WERI-Rb-1 (cell line): ENCODE data around the gene RRM2.

Experiments
- DNase-seq: peaks from one replicate; pipeline ENCODE4 v3.0.0-alpha.2; 2020
- H3K27ac ChIP-seq: fragments of 250-450 bp; sonication (Bioruptor Pico); 2 replicates; pipeline ENCODE4 v1.5.1; 2020; ENCODE audit warnings: mild to moderate bottlenecking, moderate library complexity
- H3K27me3 ChIP-seq: fragments of 250-450 bp; sonication (Bioruptor Pico); 2 replicates; pipeline ENCODE4 v1.5.1; 2021; ENCODE audit warnings: mild to moderate bottlenecking, low read depth, moderate library complexity; ENCODE audit not compliant: insufficient read depth, severe bottlenecking
- H3K36me3 ChIP-seq: fragments of 250-450 bp; sonication (Bioruptor Pico); 2 replicates; pipeline ENCODE4 v1.5.1; 2020; ENCODE audit warnings: mild to moderate bottlenecking, moderate library complexity
- H3K4me3 ChIP-seq: 2 replicates; pipeline ENCODE4 v1.5.1; 2011; ENCODE audit warnings: low read depth, mild to moderate bottlenecking, control low read depth, low read length
- H3K9me3 ChIP-seq: fragments of 250-450 bp; sonication (Bioruptor Pico); 2 replicates; pipeline ENCODE4 v1.5.1; 2021; ENCODE audit warnings: mild to moderate bottlenecking, moderate library complexity; ENCODE audit not compliant: severe bottlenecking
- TF ChIP-seq, protein P1 (sequence below): IDR thresholded peaks from 2 replicates; pipeline ENCODE4 v1.5.1; 2011; ENCODE audit warnings: low read depth, mild to moderate bottlenecking, control low read depth, inconsistent platforms, low read length

RRM2 gene

DNA sequence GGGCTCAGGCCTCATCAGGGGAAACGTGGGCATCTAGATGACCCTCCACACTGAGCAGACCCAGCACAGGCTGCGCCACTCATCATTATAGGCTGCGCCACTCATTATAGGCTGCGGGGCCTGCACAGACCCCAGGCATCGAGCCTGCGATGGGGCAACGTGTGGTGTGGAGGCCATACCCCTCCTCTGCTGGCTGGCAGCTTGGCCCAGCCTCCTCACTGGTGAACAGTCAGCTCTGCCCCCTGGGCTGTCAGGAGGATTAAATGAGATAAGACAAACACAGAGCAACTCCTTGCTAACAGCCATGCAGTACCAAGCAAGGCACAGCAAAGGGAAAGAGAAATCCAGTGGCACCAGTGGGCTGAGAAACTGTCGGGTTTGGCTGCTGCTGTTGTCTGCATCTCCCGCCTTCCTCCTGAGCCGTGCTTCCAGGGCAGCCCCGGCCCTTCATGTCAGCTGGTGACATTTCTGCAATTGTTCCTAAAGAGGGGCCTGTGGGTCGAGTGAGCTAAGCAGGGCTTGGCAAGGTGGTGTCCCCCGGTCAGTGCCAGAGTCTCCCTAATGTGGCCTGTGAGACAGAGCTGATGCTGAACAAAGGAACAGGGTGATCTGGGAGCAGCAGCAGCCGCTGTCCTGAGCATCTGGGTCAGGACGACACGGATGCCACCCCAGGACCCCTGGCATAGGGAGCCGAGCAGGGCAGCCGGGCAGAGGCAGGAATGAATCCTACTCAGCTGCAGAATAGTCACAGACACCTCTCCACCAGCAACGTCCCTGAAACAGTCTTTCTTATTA is 48.7 kb downstream of the RRM2 start:
- no peak for DNase-seq
- TF ChIP-seq, protein P1, sequence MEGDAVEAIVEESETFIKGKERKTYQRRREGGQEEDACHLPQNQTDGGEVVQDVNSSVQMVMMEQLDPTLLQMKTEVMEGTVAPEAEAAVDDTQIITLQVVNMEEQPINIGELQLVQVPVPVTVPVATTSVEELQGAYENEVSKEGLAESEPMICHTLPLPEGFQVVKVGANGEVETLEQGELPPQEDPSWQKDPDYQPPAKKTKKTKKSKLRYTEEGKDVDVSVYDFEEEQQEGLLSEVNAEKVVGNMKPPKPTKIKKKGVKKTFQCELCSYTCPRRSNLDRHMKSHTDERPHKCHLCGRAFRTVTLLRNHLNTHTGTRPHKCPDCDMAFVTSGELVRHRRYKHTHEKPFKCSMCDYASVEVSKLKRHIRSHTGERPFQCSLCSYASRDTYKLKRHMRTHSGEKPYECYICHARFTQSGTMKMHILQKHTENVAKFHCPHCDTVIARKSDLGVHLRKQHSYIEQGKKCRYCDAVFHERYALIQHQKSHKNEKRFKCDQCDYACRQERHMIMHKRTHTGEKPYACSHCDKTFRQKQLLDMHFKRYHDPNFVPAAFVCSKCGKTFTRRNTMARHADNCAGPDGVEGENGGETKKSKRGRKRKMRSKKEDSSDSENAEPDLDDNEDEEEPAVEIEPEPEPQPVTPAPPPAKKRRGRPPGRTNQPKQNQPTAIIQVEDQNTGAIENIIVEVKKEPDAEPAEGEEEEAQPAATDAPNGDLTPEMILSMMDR, result no peak
- H3K9me3 ChIP-seq, result no peaks in the 10 kb centered on the region
- H3K27ac ChIP-seq, result no peak overlapping the region
- H3K4me3 ChIP-seq, result no peak overlapping the region
- H3K36me3 ChIP-seq, result peaks cover 22% of the 10 kb centered on the region
- no peaks in the 10 kb centered on the region for H3K27me3 ChIP-seq

DNA sequence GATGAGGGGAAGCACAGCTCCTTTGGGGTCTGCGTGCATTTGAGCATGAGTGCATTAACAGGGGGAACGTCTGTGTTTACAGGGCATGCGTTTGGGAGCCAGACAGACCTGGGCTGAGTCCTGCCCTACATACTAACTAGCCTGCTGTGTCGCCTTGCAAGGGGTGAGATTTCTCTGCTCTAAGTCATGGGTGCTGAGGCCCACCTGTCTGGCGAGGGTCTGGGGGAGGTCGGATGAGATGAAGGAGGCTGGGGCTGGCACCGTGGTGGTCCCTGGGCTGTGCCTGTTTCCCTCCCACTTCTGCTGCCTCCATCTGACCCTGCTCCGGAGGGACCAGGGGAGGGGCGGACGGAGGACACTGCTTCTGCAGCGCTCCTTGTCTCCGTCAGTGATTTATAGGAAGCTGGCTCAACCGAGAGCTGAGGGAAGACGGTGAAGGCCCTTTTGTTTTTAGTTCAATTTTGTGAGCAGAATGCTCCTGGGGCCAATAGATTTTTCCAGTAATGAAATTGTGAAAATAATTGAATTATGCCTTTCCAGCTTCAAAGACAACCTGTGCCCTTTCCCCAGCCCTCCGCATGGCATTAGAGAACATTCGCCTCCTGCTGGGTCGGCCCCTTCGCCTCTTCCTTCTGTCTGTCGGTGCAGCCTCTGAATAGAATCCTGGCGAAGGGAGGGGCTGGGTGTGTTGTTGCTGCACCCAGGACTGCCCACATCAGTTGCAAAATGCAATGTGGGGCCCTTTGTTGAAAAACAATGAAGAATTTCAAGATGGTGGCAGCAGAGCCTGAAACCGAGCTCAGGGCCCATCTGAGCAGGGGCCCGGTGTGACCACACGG is 49.7 kb downstream of the RRM2 start:
- Histone ChIP-seq H3K27me3 (no peaks in the 10 kb centered on the region), H3K4me3 (no peak overlapping the region), H3K36me3 (peaks cover 23% of the 10 kb centered on the region), H3K27ac (no peak overlapping the region), H3K9me3 (no peaks in the 10 kb centered on the region)
- no peak for DNase-seq
- TF ChIP-seq, protein P1, result no peak

DNA sequence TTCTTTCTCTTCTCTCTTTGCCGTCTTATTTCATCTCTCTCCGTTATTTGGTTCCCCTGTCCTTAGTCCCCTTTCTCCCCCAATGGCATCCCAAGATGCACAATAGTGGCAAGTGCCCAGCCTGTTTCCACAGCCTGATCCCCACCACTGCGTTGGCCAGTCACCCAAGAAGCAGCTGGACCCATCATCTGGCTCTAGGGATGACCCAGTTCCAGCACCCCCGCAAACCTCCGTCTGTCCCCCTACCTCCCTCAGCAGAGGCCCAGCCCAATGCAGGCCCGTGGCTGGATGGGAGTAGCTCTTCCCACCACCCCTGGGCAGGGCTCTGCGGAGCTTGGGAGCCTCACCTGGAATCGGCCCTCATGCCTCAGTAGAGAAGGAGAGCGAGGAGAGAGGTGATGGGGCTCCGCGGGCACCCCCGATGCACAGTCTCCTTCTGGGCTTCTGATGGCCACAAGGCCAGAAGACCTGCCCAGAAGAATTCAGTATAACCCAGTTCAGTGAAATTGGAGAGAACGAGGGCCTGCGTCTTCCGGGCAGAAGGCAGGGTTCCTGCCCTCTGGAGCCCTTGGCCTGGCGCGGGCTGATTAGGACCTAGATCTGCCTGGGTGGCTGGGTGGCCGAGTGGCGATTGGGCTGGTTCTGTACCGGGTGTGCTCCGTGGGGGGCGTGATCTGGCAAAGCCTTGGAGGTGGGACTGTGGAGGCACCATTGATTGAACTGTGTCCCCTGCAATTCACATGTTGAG is 50.9 kb downstream of the RRM2 start:
- TF ChIP-seq, protein P1, result no peak
- Histone ChIP-seq H3K27ac (no peak overlapping the region), H3K27me3 (no peaks in the 10 kb centered on the region), H3K4me3 (no peak overlapping the region), H3K9me3 (no peaks in the 10 kb centered on the region), H3K36me3 (peaks cover 26% of the 10 kb centered on the region)
- DNase-seq, result no peak

DNA sequence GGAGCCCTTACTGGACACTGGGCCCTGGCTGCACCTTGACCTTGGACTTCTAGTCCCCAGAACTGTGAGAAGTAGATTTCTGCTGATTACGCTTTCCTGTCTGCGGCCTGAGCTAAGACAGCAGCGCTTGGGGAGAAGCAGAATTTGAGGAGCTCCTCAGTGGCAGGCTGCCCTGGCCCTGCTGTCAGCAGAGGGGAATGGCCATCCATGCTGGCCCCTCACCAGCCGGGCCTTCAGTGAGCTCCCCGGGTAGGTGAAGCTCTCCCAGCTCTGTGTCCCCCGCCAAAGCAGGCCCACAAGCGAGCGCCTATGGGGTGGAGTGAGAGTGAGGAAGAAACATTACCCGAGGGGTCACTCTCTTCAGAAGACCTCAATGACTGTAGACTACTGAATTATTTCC is 51.6 kb downstream of the RRM2 start:
- Histone ChIP-seq H3K9me3 (no peaks in the 10 kb centered on the region), H3K27me3 (no peaks in the 10 kb centered on the region), H3K4me3 (no peak overlapping the region), H3K27ac (no peak overlapping the region), H3K36me3 (peaks cover 33% of the 10 kb centered on the region)
- DNase-seq, result no peak
- TF ChIP-seq, protein P1, result no peak

DNA sequence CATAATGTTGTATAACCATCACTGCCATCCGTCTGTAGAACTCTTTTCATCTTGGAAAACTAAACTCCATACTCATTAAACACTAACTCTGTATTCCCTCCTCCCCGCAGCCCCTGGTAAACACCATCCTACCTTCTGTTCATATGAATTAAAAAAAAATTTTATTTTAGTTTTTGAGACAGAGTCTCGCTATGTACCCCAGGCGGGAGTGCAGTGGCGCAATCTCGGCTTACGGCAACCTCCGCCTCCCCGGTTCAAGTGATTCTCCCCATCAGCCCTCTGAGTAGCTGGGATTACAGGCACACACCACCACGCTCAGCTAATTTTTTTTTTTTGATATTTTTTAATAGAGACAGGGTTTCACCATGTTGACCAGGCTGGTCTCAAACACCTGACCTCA is 52.9 kb downstream of the RRM2 start:
- Histone ChIP-seq H3K4me3 (no peak overlapping the region), H3K9me3 (no peaks in the 10 kb centered on the region), H3K27me3 (no peaks in the 10 kb centered on the region), H3K27ac (no peak overlapping the region), H3K36me3 (peaks cover 46% of the 10 kb centered on the region)
- no peak for DNase-seq
- TF ChIP-seq, protein P1, result no peak
